ENCODE measurements around the gene VDAC2. TPM values are rescaled to one million over a fixed set of nuclear protein-coding genes. Genes with fewer than 3 reads are reported as not detected.
"Not testable (repeated sequence)": the region's sequence is repeated elsewhere in the genome, so short reads cannot be mapped to it uniquely, and the experiment has no call there.

The VDAC2 gene
- total RNA-seq, 2 donors from 2014 or later, result 277 to 292 TPM

- Mint-ChIP-seq H3K27me3 (ENCODE audit: insufficient read depth) (no peaks in the 10 kb centered on the region), H3K27ac (peak overlapping the region; percentile 59), H3K4me1 (peaks cover 39% of the 10 kb centered on the region), H3K4me3 (peak overlapping the region; percentile 99), H3K36me3 (ENCODE audit: low read depth) (peaks cover 57% of the 10 kb centered on the region), H3K9me3 (no peaks in the 10 kb centered on the region)
- no peak for TF ChIP-seq CTCF (conservative IDR thresholded peaks at IDR 0.05)
- no peaks in the 10 kb centered on the region for H3K27me3 ChIP-seq (ENCODE audit: control insufficient read depth, insufficient read depth, low read length, poor library complexity, severe bottlenecking)
- peak overlapping the region; percentile 98 for H3K4me3 ChIP-seq (ENCODE audit: low read length)
- peak overlapping the region; percentile 95 for H3K9ac ChIP-seq (ENCODE audit: extremely low read depth, low read length, poor library complexity, severe bottlenecking)
- H3K36me3 ChIP-seq (ENCODE audit: control insufficient read depth, insufficient read depth, low read length), result peaks cover 57% of the 10 kb centered on the region
- 85 to 94% methylated on average over 4 to 6 of the region's 6 CpGs for WGBS, 2 experiments (ENCODE audit: insufficient coverage in 1 of 2, insufficient read length in 1 of 2)
- no peaks in the 10 kb centered on the region for H3K9me3 ChIP-seq (ENCODE audit: control insufficient read depth, low read length)
- H3K4me1 ChIP-seq (ENCODE audit: control insufficient read depth, insufficient read depth, low read length), result peaks cover 12% of the 10 kb centered on the region
- peak; percentile 29 for DNase-seq
- H3K27ac ChIP-seq (ENCODE audit: low read depth, low read length), result no peak overlapping the region
These were observed 1.7 kb downstream of the VDAC2 start for GRCh38 chr10:75212343-75212742.

- H3K4me1 ChIP-seq (ENCODE audit: control insufficient read depth, insufficient read depth, low read length), result peaks cover 7% of the 10 kb centered on the region
- peaks cover 33% of the 10 kb centered on the region for H3K4me1 Mint-ChIP-seq
- peaks cover 93% of the 10 kb centered on the region for H3K36me3 ChIP-seq (ENCODE audit: control insufficient read depth, insufficient read depth, low read length)
- no peak overlapping the region for H3K9ac ChIP-seq (ENCODE audit: extremely low read depth, low read length, poor library complexity, severe bottlenecking)
- H3K4me3 ChIP-seq (ENCODE audit: low read length), result no peak overlapping the region
- DNase-seq, result no peak
- WGBS, 2 experiments (ENCODE audit: insufficient coverage in 1 of 2, insufficient read length in 1 of 2), result 91 to 95% methylated on average over 4 of the region's 4 CpGs
- H3K27me3 Mint-ChIP-seq (ENCODE audit: insufficient read depth), result no peaks in the 10 kb centered on the region
- peaks cover 90% of the 10 kb centered on the region for H3K36me3 Mint-ChIP-seq (ENCODE audit: low read depth)
- H3K9me3 Mint-ChIP-seq, result no peaks in the 10 kb centered on the region
- no peak for TF ChIP-seq CTCF (conservative IDR thresholded peaks at IDR 0.05)
- H3K9me3 ChIP-seq (ENCODE audit: control insufficient read depth, low read length), result no peaks in the 10 kb centered on the region
- H3K4me3 Mint-ChIP-seq, result no peak overlapping the region
- no peak overlapping the region for H3K27ac ChIP-seq (ENCODE audit: low read depth, low read length)
- no peaks in the 10 kb centered on the region for H3K27me3 ChIP-seq (ENCODE audit: control insufficient read depth, insufficient read depth, low read length, poor library complexity, severe bottlenecking)
- H3K27ac Mint-ChIP-seq, result peak overlapping the region; percentile 15
These were observed 9.7 kb downstream of the VDAC2 start for GRCh38 chr10:75220274-75220673.

GRCh38 chr10:75221492-75221891 is 10.9 kb downstream of the VDAC2 start:
- not testable (repeated sequence) for H3K4me3 Mint-ChIP-seq; H3K27me3 ChIP-seq (ENCODE audit: control insufficient read depth, insufficient read depth, low read length, poor library complexity, severe bottlenecking); DNase-seq; H3K9me3 ChIP-seq (ENCODE audit: control insufficient read depth, low read length); H3K9ac ChIP-seq (ENCODE audit: extremely low read depth, low read length, poor library complexity, severe bottlenecking); H3K4me3 ChIP-seq (ENCODE audit: low read length); H3K27me3 Mint-ChIP-seq (ENCODE audit: insufficient read depth); H3K27ac ChIP-seq (ENCODE audit: low read depth, low read length); H3K9me3 Mint-ChIP-seq
- 89 to 94% methylated on average over 6 to 7 of the region's 8 CpGs for WGBS, 2 experiments (ENCODE audit: insufficient coverage in 1 of 2, insufficient read length in 1 of 2)
- Histone ChIP-seq H3K4me1 (ENCODE audit: control insufficient read depth, insufficient read depth, low read length) (peaks cover 13% of the 10 kb centered on the region), H3K36me3 (ENCODE audit: control insufficient read depth, insufficient read depth, low read length) (peaks cover 92% of the 10 kb centered on the region)
- Mint-ChIP-seq H3K36me3 (ENCODE audit: low read depth) (peaks cover 86% of the 10 kb centered on the region), H3K4me1 (peaks cover 41% of the 10 kb centered on the region), H3K27ac (peak overlapping the region; percentile 61)

- Histone ChIP-seq H3K4me3 (ENCODE audit: low read length) (peak overlapping the region; percentile 61), H3K36me3 (ENCODE audit: control insufficient read depth, insufficient read depth, low read length) (peaks cover 86% of the 10 kb centered on the region), H3K9ac (ENCODE audit: extremely low read depth, low read length, poor library complexity, severe bottlenecking) (no peak overlapping the region), H3K4me1 (ENCODE audit: control insufficient read depth, insufficient read depth, low read length) (peaks cover 17% of the 10 kb centered on the region), H3K9me3 (ENCODE audit: control insufficient read depth, low read length) (no peaks in the 10 kb centered on the region), H3K27me3 (ENCODE audit: control insufficient read depth, insufficient read depth, low read length, poor library complexity, severe bottlenecking) (no peaks in the 10 kb centered on the region), H3K27ac (ENCODE audit: low read depth, low read length) (peak overlapping the region; percentile 42)
- WGBS, 2 experiments (ENCODE audit: insufficient coverage in 1 of 2, insufficient read length in 1 of 2), result 29 to 40% methylated on average over 1 to 2 of the region's 2 CpGs
- Mint-ChIP-seq H3K36me3 (ENCODE audit: low read depth) (peaks cover 79% of the 10 kb centered on the region), H3K4me1 (peaks cover 46% of the 10 kb centered on the region), H3K27ac (peak overlapping the region; percentile 89), H3K9me3 (no peaks in the 10 kb centered on the region), H3K4me3 (peak overlapping the region; percentile 31), H3K27me3 (ENCODE audit: insufficient read depth) (no peaks in the 10 kb centered on the region)
- DNase-seq, result peak; percentile 85
- TF ChIP-seq CTCF (conservative IDR thresholded peaks at IDR 0.05), result no peak
These were observed 12.9 kb downstream of the VDAC2 start for GRCh38 chr10:75223507-75223906.

Measured in endodermal cell (in vitro differentiated cells).